GM12801 (cell line): ENCODE measurements around the gene ABCA8.

Experiments used
- TF ChIP-seq, protein P1 (sequence below): IDR thresholded peaks from one replicate; pipeline ENCODE4 v1.5.1; 2011; ENCODE audit warnings: control low read depth; ENCODE audit not compliant: insufficient read length; ENCODE audit errors: extremely low read depth

The ABCA8 gene

DNA sequence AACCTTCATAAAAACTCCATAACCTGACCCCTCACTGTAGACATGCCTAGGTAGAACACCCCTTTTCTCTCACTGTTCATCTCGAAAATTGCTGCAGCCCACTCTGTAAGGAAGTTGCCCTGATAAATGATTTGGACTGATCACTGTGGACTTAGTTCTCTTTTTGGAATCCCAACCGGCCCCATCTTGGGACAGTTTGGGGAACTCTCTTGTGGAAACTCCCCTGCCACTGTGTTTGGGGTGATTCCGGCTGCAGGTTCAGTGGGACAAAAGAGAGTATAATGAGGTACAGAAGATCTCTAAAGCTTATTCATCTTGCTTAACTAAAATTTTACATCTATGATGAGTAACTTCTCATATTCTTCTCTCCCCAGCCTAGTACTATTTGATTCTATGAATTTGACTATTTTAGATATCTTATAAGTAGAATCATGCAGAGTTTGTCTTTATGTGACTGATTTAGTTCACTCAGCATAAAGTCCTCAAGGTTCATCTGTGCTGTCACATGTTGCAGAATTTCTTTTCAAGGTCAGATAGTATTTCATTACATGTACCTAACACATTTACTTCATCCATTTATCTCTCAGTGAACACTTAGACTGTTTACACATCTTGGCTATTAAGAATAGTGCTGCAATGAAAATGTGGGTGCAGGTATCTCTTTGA is 84.9 kb downstream of the ABCA8 start:
- TF ChIP-seq, protein P1, sequence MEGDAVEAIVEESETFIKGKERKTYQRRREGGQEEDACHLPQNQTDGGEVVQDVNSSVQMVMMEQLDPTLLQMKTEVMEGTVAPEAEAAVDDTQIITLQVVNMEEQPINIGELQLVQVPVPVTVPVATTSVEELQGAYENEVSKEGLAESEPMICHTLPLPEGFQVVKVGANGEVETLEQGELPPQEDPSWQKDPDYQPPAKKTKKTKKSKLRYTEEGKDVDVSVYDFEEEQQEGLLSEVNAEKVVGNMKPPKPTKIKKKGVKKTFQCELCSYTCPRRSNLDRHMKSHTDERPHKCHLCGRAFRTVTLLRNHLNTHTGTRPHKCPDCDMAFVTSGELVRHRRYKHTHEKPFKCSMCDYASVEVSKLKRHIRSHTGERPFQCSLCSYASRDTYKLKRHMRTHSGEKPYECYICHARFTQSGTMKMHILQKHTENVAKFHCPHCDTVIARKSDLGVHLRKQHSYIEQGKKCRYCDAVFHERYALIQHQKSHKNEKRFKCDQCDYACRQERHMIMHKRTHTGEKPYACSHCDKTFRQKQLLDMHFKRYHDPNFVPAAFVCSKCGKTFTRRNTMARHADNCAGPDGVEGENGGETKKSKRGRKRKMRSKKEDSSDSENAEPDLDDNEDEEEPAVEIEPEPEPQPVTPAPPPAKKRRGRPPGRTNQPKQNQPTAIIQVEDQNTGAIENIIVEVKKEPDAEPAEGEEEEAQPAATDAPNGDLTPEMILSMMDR = no peak

DNA sequence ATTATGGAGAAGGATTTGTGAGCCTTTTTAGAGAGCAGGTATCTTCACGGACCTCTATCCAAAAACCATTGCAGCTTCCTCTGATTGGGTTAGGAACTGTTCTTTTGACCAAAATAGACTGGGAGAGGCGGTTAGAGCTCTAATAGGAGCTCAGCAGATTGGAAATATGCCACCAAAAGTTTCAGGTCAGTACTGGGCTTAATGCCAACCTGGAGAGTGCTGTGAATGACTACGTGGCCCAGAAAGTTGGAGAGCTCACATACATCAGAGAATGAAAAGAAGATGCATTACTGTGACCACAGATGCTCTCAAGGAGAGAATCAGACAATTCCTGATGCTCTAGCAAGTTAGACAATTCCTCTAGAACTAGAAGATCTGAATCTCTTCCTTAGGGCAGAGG is 86.5 kb downstream of the ABCA8 start:
- TF ChIP-seq, protein P1 = no peak

DNA sequence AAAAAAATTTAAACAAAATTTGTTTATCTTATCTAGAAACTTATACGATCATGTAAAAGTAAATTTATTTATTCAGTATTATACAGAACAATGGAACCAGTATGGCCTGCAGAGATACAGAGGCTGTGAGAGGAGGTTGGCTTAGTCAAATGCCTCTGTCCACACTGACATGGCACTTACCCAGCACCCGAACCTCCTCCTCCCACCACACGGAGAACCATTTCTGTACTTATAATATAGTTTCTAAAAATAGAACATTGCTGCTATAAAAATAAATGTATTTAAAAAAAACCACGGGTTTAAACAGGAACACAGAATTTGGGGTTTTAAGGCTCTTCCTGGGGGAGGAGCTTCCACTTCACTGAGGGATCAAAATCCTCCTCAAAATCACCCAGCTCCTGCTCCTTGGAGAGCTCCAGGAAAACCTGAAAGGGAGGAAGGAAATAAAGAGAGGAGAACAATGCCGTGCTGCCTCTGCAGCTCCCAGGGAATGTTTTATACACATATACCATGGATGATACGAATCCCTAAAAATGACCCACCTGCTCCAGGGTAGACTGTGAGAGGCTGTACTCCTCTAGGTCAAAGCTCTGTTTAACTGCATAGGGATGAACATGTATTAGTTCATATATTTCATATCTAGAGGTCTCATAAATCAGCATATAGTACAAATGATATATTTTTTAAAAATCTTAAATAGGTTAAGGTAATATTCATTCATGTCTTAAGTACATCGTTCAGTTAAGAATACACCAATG is 87.3 kb downstream of the ABCA8 start:
- TF ChIP-seq, protein P1 = no peak

DNA sequence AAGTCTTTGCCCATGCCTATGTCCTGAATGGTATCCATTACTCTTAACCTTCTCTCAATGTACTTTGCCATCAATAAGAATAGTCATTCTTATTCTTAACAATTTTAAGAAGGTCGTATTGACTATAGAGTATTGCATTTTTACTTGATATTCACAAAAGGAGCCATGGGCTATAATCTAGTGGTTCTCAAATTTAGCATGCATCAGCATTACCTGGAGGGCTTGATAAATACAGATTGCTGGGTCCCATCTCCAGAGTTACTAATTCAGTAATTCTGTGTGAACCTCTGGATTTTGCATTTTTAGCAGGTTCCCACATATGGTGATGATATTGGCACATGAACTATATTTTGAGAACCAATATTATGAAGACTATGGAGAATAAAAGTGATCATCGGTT is 89.6 kb downstream of the ABCA8 start:
- TF ChIP-seq, protein P1 = no peak

DNA sequence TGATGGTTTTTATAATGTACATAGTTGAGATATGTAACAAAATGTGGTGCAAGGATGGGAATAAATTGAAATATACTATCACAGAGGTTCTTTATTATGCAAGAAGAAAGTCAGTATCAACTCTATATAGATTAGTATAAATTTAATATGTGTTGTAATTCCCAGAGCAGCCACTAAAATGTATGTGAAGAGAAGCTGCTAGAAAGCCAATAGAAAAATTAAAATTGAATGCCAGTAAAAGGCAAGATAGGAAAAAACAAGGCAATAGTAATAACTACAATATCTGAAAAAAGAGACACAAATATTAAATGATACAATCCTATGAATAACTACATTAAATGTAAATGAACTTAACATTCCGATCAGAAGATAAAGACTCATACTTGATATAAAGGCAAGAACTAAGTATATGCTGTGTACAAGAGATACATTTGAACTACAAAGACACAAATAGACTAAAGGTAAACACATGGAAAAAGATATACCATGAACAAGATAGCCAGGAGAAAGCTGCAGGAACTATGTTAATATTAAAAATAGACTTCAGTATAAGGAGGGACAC is 92.0 kb downstream of the ABCA8 start:
- TF ChIP-seq, protein P1 = no peak

DNA sequence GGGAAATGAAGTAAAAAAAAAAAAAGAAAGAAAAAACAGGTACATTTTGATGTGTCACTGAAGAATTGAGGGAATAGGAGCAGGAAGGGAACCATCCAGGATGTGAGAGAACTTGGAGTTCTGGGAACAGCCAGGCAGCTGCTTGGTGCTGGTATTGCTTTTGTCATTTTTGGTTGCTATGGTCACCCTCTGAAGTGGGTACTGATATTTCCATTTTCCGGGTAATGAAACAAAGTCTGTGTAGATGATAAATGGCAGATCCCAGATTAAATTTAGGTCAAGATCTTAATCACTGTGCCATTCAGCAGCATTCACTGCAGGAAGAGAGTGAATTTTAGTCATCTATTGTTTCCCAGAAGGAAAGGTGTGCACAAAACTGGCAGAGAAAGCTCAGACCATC is 93.6 kb downstream of the ABCA8 start:
- TF ChIP-seq, protein P1 = no peak

DNA sequence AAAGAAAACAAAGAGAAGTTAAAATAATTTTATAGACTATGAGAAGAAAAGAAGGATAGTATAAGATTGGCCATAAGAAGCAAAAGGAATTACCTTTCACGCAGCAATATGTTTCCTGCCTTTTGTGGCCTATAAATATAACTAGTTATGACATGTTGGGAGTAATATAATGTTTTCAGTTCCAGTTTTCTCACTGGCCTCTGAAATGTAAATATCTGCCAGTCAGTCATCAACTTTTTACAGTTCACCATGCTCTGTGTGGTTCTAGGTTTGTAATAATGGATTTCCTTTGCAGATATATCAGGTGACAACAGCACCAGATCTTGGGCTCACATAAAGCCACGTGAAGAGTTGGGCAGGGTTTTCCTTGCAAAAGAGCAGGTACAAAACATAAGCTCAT is 94.3 kb downstream of the ABCA8 start:
- TF ChIP-seq, protein P1 = no peak
